Vagina (tissue), 2 donors: ENCODE data around the gene ADCY3. TPM values are rescaled to one million over a fixed set of nuclear protein-coding genes. Genes with fewer than 3 reads are reported as not detected.

Source experiments
- DNase-seq, 2 donors: peaks; one replicate each; pipeline ENCODE4 v3.0.0-alpha.2; 2017; ENCODE audit errors: extremely low spot score in 2 of 2
- H3K27ac ChIP-seq: fragments of 200-600 bp; sonication (generic); one replicate; pipeline ENCODE4 v1.5.1; 2019
- H3K27me3 ChIP-seq: fragments of 200-600 bp; sonication (generic); one replicate; pipeline ENCODE4 v1.5.1; 2019
- H3K36me3 ChIP-seq, 2 donors: fragments of 200-600 bp; sonication (generic); one replicate each; pipeline ENCODE4 v1.5.1; 2017 to 2019
- H3K4me1 ChIP-seq: fragments of 200-600 bp; sonication (generic); one replicate; pipeline ENCODE4 v1.5.1; 2019
- H3K4me3 ChIP-seq, 2 donors: fragments of 200-600 bp; sonication (generic); 1 replicate in 1 of 2; 2 replicates in 1 of 2; pipeline ENCODE4 v1.5.1; 2016 to 2019
- H3K9me3 ChIP-seq: fragments of 200-600 bp; sonication (generic); one replicate; pipeline ENCODE4 v1.5.1; 2019
- CTCF ChIP-seq, 3 experiments: fragments of 450-650 bp in 2 of 3; fragments of 200-600 bp in 1 of 3; sonication (generic) in 1 of 3; IDR thresholded peaks; one replicate each; pipeline ENCODE4 v1.5.1; 2017 to 2019; ENCODE audit warnings: antibody characterized with exemption in 3 of 3, mild to moderate bottlenecking in 2 of 3, moderate library complexity in 2 of 3
- POLR2A ChIP-seq, 2 donors: fragments of 450-650 bp; IDR thresholded peaks; one replicate each; pipeline ENCODE4 v1.6.1; 2017; ENCODE audit warnings: antibody characterized with exemption in 2 of 2, mild to moderate bottlenecking in 2 of 2, moderate library complexity in 2 of 2
- POLR2AphosphoS5 ChIP-seq, 2 donors: sonication (generic); formaldehyde crosslinking; IDR thresholded peaks; one replicate each; pipeline ENCODE4 v1.9.0; 2017; ENCODE audit warnings: antibody characterized with exemption in 2 of 2, mild to moderate bottlenecking in 2 of 2, low read depth in 1 of 2; ENCODE audit not compliant: insufficient read depth in 1 of 2
- intact Hi-C: fragments of 100-400 bp; cut with DNase I; formaldehyde crosslinking; loops from one replicate; pipeline ENCODE4 v1.15.1; 2023
- total RNA-seq: library from RNA; depleted of rRNA; stranded (reverse); fragments of >200 nt; gene quantifications from one replicate; pipeline ENCODE4 v1.2.3, GENCODE V29; 2016

ADCY3 gene
- total RNA-seq, 1 donor from 2014 or later: 90.6 TPM

- H3K27ac ChIP-seq: peak overlapping the region; percentile 71
- peaks cover 50% of the 10 kb centered on the region for H3K4me1 ChIP-seq
- TF ChIP-seq POLR2AphosphoS5 (IDR thresholded peaks at IDR 0.05; ENCODE audit: insufficient read depth in 1 of 2, low read depth in 1 of 2) (no peak), POLR2A (IDR thresholded peaks at IDR 0.05) (no peak), CTCF (IDR thresholded peaks at IDR 0.05) (no peak)
- H3K27me3 ChIP-seq: no peaks in the 10 kb centered on the region
- intact Hi-C loops: no loop called here
- no peak for DNase-seq
- no peaks in the 10 kb centered on the region for H3K36me3 ChIP-seq
- H3K4me3 ChIP-seq: no peak overlapping the region
- H3K9me3 ChIP-seq: no peaks in the 10 kb centered on the region
Measured at GRCh38 chr2:24859968-24860600, 60.0 kb downstream of the ADCY3 start.

GRCh38 chr2:24858996-24859395 lies 61.0 kb downstream of the ADCY3 start:
- intact Hi-C loops: no loop called here

GRCh38 chr2:24857746-24858145 lies 62.3 kb downstream of the ADCY3 start:
- H3K27ac ChIP-seq: peak overlapping the region; percentile 86
- intact Hi-C loops: no loop called here
- H3K9me3 ChIP-seq: no peaks in the 10 kb centered on the region
- no peak overlapping the region for H3K4me3 ChIP-seq
- DNase-seq: no peak
- TF ChIP-seq POLR2A (IDR thresholded peaks at IDR 0.05): no peak
- TF ChIP-seq POLR2AphosphoS5 (IDR thresholded peaks at IDR 0.05; ENCODE audit: insufficient read depth in 1 of 2, low read depth in 1 of 2): no peak
- H3K4me1 ChIP-seq: peaks cover 60% of the 10 kb centered on the region
- no peaks in the 10 kb centered on the region for H3K27me3 ChIP-seq
- no peaks in the 10 kb centered on the region for H3K36me3 ChIP-seq

More at GRCh38 chr2:24858996-24859395, 61.0 kb downstream of the ADCY3 start:
- Histone ChIP-seq H3K9me3 (no peaks in the 10 kb centered on the region), H3K4me1 (peaks cover 61% of the 10 kb centered on the region), H3K27me3 (no peaks in the 10 kb centered on the region), H3K4me3 (no peak overlapping the region), H3K27ac (no peak overlapping the region), H3K36me3 (no peaks in the 10 kb centered on the region)
- no peak for DNase-seq
- TF ChIP-seq CTCF (IDR thresholded peaks at IDR 0.05) (no peak), POLR2AphosphoS5 (IDR thresholded peaks at IDR 0.05; ENCODE audit: insufficient read depth in 1 of 2, low read depth in 1 of 2) (no peak), POLR2A (IDR thresholded peaks at IDR 0.05) (no peak)

- Histone ChIP-seq H3K36me3 (no peaks in the 10 kb centered on the region), H3K4me1 (peaks cover 57% of the 10 kb centered on the region), H3K27ac (peak overlapping the region; percentile 86), H3K4me3 (no peak overlapping the region), H3K27me3 (no peaks in the 10 kb centered on the region), H3K9me3 (no peaks in the 10 kb centered on the region)
- no peak for DNase-seq
- intact Hi-C loops: no loop called here
- peak in 1 of 2 donors; percentile 22 for TF ChIP-seq POLR2AphosphoS5 (IDR thresholded peaks at IDR 0.05; ENCODE audit: insufficient read depth in 1 of 2, low read depth in 1 of 2)
- TF ChIP-seq POLR2A (IDR thresholded peaks at IDR 0.05): no peak
- no peak for TF ChIP-seq CTCF (IDR thresholded peaks at IDR 0.05)
Measured at GRCh38 chr2:24856791-24857211, 63.2 kb downstream of the ADCY3 start.

GRCh38 chr2:24855726-24856125 lies 64.3 kb downstream of the ADCY3 start:
- H3K27ac ChIP-seq: peak overlapping the region; percentile 86
- intact Hi-C loops: no loop called here
- no peak overlapping the region for H3K4me3 ChIP-seq
- no peaks in the 10 kb centered on the region for H3K36me3 ChIP-seq
- no peaks in the 10 kb centered on the region for H3K9me3 ChIP-seq
- H3K27me3 ChIP-seq: no peaks in the 10 kb centered on the region
- DNase-seq: no peak
- TF ChIP-seq POLR2A (IDR thresholded peaks at IDR 0.05) (no peak), POLR2AphosphoS5 (IDR thresholded peaks at IDR 0.05; ENCODE audit: insufficient read depth in 1 of 2, low read depth in 1 of 2) (peak in 1 of 2 donors; percentile 57)
- H3K4me1 ChIP-seq: peaks cover 46% of the 10 kb centered on the region

- Histone ChIP-seq H3K9me3 (no peaks in the 10 kb centered on the region), H3K36me3 (no peaks in the 10 kb centered on the region), H3K27me3 (no peaks in the 10 kb centered on the region), H3K27ac (peak overlapping the region; percentile 86), H3K4me1 (peaks cover 42% of the 10 kb centered on the region), H3K4me3 (no peak overlapping the region)
- TF ChIP-seq POLR2A (IDR thresholded peaks at IDR 0.05) (no peak), POLR2AphosphoS5 (IDR thresholded peaks at IDR 0.05; ENCODE audit: insufficient read depth in 1 of 2, low read depth in 1 of 2) (peak; percentile 24 to 63), CTCF (IDR thresholded peaks at IDR 0.05) (no peak)
- intact Hi-C loops: no loop called here
- DNase-seq: no peak
Measured at GRCh38 chr2:24855022-24855622, 64.9 kb downstream of the ADCY3 start.
